Activated CD8-positive, alpha-beta memory T cell treated with anti-CD3 and anti-CD28 coated beads, Interleukin-2, amount 10 ng/mL, durations not matched to agents 7 days and 5 days (primary cell): ENCODE measurements around the gene MBOAT2. TPM values are rescaled to one million over a fixed set of nuclear protein-coding genes. Genes with fewer than 3 reads are reported as not detected.

Source experiments
- ATAC-seq: fragments of 150-1000 bp; cut with Tn5 transposase; one replicate; pipeline ENCODE4 v1.10.0; 2021; ENCODE audit warnings: moderate library complexity
- CTCF ChIA-PET: fragments of 350-600 bp; sonication (Branson Sonifier 250); formaldehyde crosslinking; loops from one replicate; lab custom pipeline; 2021; ENCODE audit warnings: antibody characterized with exemption; lab: Charles Lee
- DNase-seq: peaks from one replicate; pipeline ENCODE4 v3.0.0-alpha.2; 2020
- H3K27ac Mint-ChIP-seq: one replicate; pipeline ENCODE4 v1.8.0; 2021; ENCODE audit warnings: mild to moderate bottlenecking, mixed read lengths
- H3K27me3 Mint-ChIP-seq: one replicate; pipeline ENCODE4 v1.8.0; 2021; ENCODE audit warnings: mixed read lengths
- H3K36me3 Mint-ChIP-seq: one replicate; pipeline ENCODE4 v1.8.0; 2021; ENCODE audit warnings: mild to moderate bottlenecking, mixed read lengths
- H3K4me1 Mint-ChIP-seq: one replicate; pipeline ENCODE4 v1.8.0; 2021; ENCODE audit warnings: mixed read lengths
- H3K4me3 Mint-ChIP-seq: one replicate; pipeline ENCODE4 v1.8.0; 2021; ENCODE audit warnings: mild to moderate bottlenecking, moderate library complexity, mixed read lengths
- H3K9me3 Mint-ChIP-seq: one replicate; pipeline ENCODE4 v1.8.0; 2022; ENCODE audit warnings: low read depth, mixed read lengths
- total RNA-seq, 2 experiments: library from RNA; stranded (reverse); gene quantifications; one replicate each; pipeline ENCODE4 v1.2.3, GENCODE V29; 2021

MBOAT2 gene
- total RNA-seq, 2 experiments from 2014 or later: 8.0 to 8.8 TPM

DNA sequence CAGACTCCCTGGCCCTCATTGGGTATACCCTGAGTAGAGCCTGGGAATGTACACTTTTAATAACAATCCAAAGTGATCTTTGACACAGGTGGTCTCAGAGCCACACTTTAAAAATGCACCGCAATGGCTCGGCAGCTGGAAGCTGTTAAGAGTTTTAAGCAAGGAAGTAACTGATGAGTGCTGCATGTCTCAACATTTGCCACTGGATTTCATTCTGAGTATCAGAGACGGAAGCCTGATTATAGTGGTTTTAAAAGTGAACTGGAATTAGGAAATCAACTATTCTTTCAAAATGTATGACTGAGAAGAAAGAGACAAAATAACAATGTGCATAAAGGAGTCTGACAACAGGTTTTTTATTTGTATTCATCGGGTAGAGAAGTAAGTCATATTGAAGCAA, 7.5 kb downstream of the MBOAT2 start:
- CTCF ChIA-PET: no interaction called here
- ATAC-seq (no peak), DNase-seq (no peak)
- H3K9me3 Mint-ChIP-seq: no peaks in the 10 kb centered on the region
- peaks cover 26% of the 10 kb centered on the region for H3K27me3 Mint-ChIP-seq
- H3K27ac Mint-ChIP-seq: no peak overlapping the region
- peaks cover 6% of the 10 kb centered on the region for H3K4me1 Mint-ChIP-seq
- no peaks in the 10 kb centered on the region for H3K36me3 Mint-ChIP-seq
- H3K4me3 Mint-ChIP-seq: no peak overlapping the region

DNA sequence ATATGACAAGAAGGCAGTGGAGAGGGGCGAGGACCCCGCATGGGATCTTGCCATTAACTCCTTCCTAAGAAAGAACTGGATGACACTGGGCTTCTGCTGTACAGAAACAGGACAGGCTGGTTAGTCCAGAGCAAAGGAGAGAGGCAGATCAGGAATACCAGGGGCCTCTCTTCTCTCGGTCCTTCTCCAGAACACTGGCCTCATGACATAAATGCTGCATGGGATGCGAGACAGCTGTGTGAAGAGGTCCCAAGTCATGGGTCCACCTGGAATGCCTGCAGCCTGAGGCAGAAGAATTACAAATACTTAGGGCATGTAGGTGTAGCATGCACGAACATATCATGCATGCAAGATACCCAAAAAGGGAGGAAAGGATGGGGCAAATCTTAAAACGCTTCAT, 9.1 kb downstream of the MBOAT2 start:
- H3K9me3 Mint-ChIP-seq: no peaks in the 10 kb centered on the region
- ATAC-seq (no peak), DNase-seq (no peak)
- CTCF ChIA-PET: no interaction called here
- H3K4me3 Mint-ChIP-seq: no peak overlapping the region
- no peak overlapping the region for H3K27ac Mint-ChIP-seq
- H3K36me3 Mint-ChIP-seq: no peaks in the 10 kb centered on the region
- no peaks in the 10 kb centered on the region for H3K4me1 Mint-ChIP-seq
- peaks cover 35% of the 10 kb centered on the region for H3K27me3 Mint-ChIP-seq

DNA sequence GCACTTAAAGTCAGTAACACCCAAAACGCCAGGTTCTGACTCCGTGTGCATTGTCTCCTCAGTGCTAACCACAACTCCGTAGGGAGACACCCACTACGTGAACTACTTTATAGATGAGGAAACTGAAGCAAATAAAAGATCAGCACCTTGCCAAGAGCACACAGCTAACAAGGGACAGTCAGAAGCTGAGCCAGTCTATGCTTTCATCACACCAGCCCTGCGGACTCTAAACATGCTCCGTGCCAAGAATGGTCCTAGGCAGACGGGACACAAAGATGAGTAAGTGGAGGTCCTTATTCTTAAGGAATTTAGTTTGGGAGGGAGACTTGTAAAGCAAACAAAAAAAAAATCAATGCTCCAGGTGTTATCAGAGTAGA, 9.6 kb downstream of the MBOAT2 start:
- no peaks in the 10 kb centered on the region for H3K4me1 Mint-ChIP-seq
- no peaks in the 10 kb centered on the region for H3K36me3 Mint-ChIP-seq
- CTCF ChIA-PET: no interaction called here
- H3K4me3 Mint-ChIP-seq: no peak overlapping the region
- no peaks in the 10 kb centered on the region for H3K9me3 Mint-ChIP-seq
- DNase-seq (no peak), ATAC-seq (no peak)
- H3K27me3 Mint-ChIP-seq: peaks cover 40% of the 10 kb centered on the region
- no peak overlapping the region for H3K27ac Mint-ChIP-seq

- CTCF ChIA-PET: no interaction called here
- Mint-ChIP-seq H3K36me3 (no peaks in the 10 kb centered on the region), H3K4me3 (no peak overlapping the region), H3K27ac (no peak overlapping the region), H3K27me3 (peaks cover 40% of the 10 kb centered on the region), H3K9me3 (no peaks in the 10 kb centered on the region), H3K4me1 (no peaks in the 10 kb centered on the region)
- ATAC-seq (no peak), DNase-seq (no peak)
These were observed 10.1 kb downstream of the MBOAT2 start for GRCh38 chr2:8993196-8993901.

- no peak for ATAC-seq
- CTCF ChIA-PET: no interaction called here
These were observed 10.8 kb downstream of the MBOAT2 start for GRCh38 chr2:8992643-8993042.

DNA sequence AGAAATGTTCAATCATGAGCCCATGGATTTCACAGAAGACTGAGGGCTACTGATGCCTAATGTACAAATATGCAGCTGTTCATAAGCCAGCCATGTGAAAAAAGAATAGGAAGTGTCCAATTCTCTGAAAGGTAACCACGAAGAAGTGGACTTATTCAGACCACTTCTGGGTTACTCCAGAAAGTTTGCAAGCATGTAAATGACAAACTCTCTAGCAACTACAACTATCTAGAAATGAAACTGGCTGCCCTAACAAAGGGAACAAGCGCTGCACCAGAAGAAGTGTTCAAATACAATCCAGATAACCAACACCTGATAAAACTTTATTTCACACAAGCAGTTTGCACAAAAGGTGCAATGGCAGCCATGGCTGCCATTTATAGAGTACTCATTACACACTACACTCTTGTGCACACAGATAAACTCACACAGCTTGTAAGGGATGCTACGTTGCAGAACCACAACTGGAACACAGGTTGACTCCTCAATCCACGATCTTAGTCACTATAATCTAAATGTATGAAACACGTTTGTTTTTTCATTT, 13.9 kb downstream of the MBOAT2 start:
- CTCF ChIA-PET: no interaction called here
- Mint-ChIP-seq H3K36me3 (no peaks in the 10 kb centered on the region), H3K4me1 (peaks cover 3% of the 10 kb centered on the region), H3K27me3 (peaks cover 37% of the 10 kb centered on the region), H3K27ac (no peak overlapping the region), H3K4me3 (no peak overlapping the region), H3K9me3 (no peaks in the 10 kb centered on the region)
- DNase-seq: no peak
- ATAC-seq: no peak

More at GRCh38 chr2:8992643-8993042, 10.8 kb downstream of the MBOAT2 start:
- no peaks in the 10 kb centered on the region for H3K9me3 Mint-ChIP-seq
- no peak for DNase-seq
- no peak overlapping the region for H3K4me3 Mint-ChIP-seq
- peaks cover 34% of the 10 kb centered on the region for H3K27me3 Mint-ChIP-seq
- no peak overlapping the region for H3K27ac Mint-ChIP-seq
- no peaks in the 10 kb centered on the region for H3K36me3 Mint-ChIP-seq
- no peaks in the 10 kb centered on the region for H3K4me1 Mint-ChIP-seq

- H3K27me3 Mint-ChIP-seq: peaks cover 33% of the 10 kb centered on the region
These were observed 16.1 kb downstream of the MBOAT2 start for GRCh38 chr2:8987410-8987809.

GRCh38 chr2:8986327-8986976, 17.0 kb downstream of the MBOAT2 start:
- no peak for ATAC-seq

More at GRCh38 chr2:8987410-8987809, 16.1 kb downstream of the MBOAT2 start:
- Mint-ChIP-seq H3K9me3 (no peaks in the 10 kb centered on the region), H3K4me3 (no peak overlapping the region), H3K27ac (no peak overlapping the region), H3K4me1 (peaks cover 3% of the 10 kb centered on the region), H3K36me3 (no peaks in the 10 kb centered on the region)
- CTCF ChIA-PET: interaction anchor here (1.1 kb wide), 2 partner anchors 10 to 14 kb away, joined by 3 to 4 read pairs; no protein-coding TSS in a partner anchor
- DNase-seq (no peak), ATAC-seq (no peak)

DNA sequence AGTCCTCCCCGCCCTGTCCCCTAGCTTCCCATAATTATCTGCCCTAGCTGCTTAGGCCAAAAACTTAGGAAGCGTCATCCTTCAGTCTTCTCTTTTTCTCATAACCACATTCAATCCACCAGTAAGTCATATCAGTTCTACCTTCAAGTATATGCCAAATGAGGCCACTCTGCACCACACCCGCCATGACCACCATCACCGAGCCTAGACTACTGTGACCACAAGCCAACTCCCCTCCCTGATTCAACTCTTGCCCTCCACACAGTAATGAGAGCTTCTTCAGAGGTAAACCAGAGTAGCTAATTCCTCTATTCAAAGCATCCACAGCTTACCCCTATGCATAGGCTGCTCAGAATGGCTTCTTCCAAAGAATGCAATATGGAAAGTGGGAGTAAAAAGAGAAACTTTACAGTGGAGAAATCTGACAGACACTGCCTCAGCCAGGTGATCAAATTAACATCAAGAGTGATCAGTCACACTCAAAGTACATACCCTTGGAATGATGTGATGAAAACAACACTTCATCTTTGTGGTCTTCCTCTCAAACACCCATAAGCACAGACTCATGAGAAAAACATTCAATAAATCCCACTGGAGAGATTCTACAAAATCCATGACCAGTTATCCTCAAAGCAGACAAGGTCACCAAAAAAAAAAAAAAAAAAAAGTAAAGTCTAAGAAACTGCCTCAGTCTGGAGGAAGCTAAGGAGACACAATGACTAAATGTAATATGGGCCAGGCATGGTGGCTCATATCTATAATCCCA, 17.7 kb downstream of the MBOAT2 start:
- Mint-ChIP-seq H3K4me3 (no peak overlapping the region), H3K9me3 (no peaks in the 10 kb centered on the region), H3K4me1 (peaks cover 3% of the 10 kb centered on the region), H3K36me3 (no peaks in the 10 kb centered on the region), H3K27me3 (peaks cover 19% of the 10 kb centered on the region), H3K27ac (no peak overlapping the region)
- no peak for DNase-seq
- no peak for ATAC-seq
- CTCF ChIA-PET: interaction anchor here (1.0 kb wide), 1 partner anchor 40 kb away, joined by 3 read pairs; no protein-coding TSS in a partner anchor

More at GRCh38 chr2:8986327-8986976, 17.0 kb downstream of the MBOAT2 start:
- H3K36me3 Mint-ChIP-seq: no peaks in the 10 kb centered on the region
- peaks cover 3% of the 10 kb centered on the region for H3K4me1 Mint-ChIP-seq
- no peak overlapping the region for H3K4me3 Mint-ChIP-seq
- no peak overlapping the region for H3K27ac Mint-ChIP-seq
- H3K27me3 Mint-ChIP-seq: peaks cover 25% of the 10 kb centered on the region
- DNase-seq: no peak
- H3K9me3 Mint-ChIP-seq: no peaks in the 10 kb centered on the region
- CTCF ChIA-PET: interaction anchor here (1.1 kb wide), 1 partner anchor 9 kb away, joined by 4 read pairs; no protein-coding TSS in a partner anchor

GRCh38 chr2:8984855-8985254, 18.6 kb downstream of the MBOAT2 start:
- Mint-ChIP-seq H3K27me3 (peaks cover 15% of the 10 kb centered on the region), H3K4me1 (peaks cover 3% of the 10 kb centered on the region), H3K9me3 (no peaks in the 10 kb centered on the region), H3K27ac (no peak overlapping the region), H3K4me3 (no peak overlapping the region), H3K36me3 (no peaks in the 10 kb centered on the region)
- ATAC-seq (no peak), DNase-seq (no peak)
- CTCF ChIA-PET: interaction anchor here (1.0 kb wide), 1 partner anchor 40 kb away, joined by 3 read pairs; no protein-coding TSS in a partner anchor

GRCh38 chr2:8984157-8984556, 19.3 kb downstream of the MBOAT2 start:
- Mint-ChIP-seq H3K27ac (no peak overlapping the region), H3K9me3 (no peaks in the 10 kb centered on the region), H3K27me3 (peaks cover 10% of the 10 kb centered on the region), H3K4me3 (no peak overlapping the region), H3K4me1 (peaks cover 3% of the 10 kb centered on the region), H3K36me3 (no peaks in the 10 kb centered on the region)
- CTCF ChIA-PET: no interaction called here
- DNase-seq (no peak), ATAC-seq (no peak)

GRCh38 chr2:8983571-8983970, 19.9 kb downstream of the MBOAT2 start:
- ATAC-seq (no peak), DNase-seq (no peak)
- Mint-ChIP-seq H3K27ac (no peak overlapping the region), H3K36me3 (no peaks in the 10 kb centered on the region), H3K27me3 (peaks cover 6% of the 10 kb centered on the region), H3K9me3 (no peaks in the 10 kb centered on the region), H3K4me3 (no peak overlapping the region), H3K4me1 (peaks cover 3% of the 10 kb centered on the region)
- CTCF ChIA-PET: no interaction called here

- H3K4me3 Mint-ChIP-seq: no peak overlapping the region
- CTCF ChIA-PET: no interaction called here
- no peaks in the 10 kb centered on the region for H3K36me3 Mint-ChIP-seq
- no peaks in the 10 kb centered on the region for H3K9me3 Mint-ChIP-seq
- ATAC-seq (no peak), DNase-seq (no peak)
- H3K27me3 Mint-ChIP-seq: peaks cover 6% of the 10 kb centered on the region
- no peak overlapping the region for H3K27ac Mint-ChIP-seq
- peaks cover 3% of the 10 kb centered on the region for H3K4me1 Mint-ChIP-seq
These were observed 21.6 kb downstream of the MBOAT2 start for GRCh38 chr2:8981876-8982275.
